ENCODE data around the gene ABHD10.

Gene ABHD10

DNA sequence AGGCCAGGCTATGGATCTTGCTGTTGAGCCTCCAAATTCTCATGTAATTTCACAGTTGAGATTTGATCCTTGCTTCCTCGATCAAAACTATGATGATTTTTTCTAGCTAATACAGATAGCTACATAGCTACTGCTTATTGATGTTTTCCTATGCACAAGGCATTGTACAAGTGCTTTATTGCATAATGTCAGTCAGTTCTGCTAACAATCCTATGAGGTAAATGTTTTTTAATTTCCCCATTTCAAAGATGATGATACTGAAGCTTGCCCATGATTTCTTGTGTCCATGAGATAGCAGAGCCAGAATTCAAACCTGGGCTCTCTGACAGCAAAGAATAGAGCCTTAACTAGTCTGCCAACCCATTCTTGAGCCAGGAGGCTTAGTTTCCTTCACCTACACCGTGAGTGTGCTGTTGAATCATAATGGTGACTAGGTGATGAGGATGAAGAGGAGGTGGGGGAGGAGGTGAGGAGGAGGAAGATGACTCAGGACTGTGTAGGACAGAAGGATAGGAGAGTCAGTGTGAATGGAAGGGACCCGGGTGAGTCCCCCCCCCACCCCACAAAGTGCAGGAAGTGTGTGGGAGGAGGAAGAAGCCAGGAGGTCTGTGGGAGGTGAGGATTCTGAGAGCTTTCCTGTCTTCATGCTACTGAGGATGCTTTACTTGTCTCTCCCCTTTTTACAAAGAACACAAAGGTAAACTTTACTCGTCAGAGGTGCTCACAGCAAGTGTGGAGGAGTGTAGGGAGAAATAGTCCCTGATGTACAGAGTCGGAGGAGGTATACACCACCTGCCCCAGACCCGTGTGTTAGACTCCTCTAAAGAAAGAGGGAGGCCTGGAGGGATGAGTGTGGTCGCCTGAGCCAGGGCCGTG lies 23.5 kb downstream of the ABHD10 start:
- peak; percentile 57 for DNase-seq

DNA sequence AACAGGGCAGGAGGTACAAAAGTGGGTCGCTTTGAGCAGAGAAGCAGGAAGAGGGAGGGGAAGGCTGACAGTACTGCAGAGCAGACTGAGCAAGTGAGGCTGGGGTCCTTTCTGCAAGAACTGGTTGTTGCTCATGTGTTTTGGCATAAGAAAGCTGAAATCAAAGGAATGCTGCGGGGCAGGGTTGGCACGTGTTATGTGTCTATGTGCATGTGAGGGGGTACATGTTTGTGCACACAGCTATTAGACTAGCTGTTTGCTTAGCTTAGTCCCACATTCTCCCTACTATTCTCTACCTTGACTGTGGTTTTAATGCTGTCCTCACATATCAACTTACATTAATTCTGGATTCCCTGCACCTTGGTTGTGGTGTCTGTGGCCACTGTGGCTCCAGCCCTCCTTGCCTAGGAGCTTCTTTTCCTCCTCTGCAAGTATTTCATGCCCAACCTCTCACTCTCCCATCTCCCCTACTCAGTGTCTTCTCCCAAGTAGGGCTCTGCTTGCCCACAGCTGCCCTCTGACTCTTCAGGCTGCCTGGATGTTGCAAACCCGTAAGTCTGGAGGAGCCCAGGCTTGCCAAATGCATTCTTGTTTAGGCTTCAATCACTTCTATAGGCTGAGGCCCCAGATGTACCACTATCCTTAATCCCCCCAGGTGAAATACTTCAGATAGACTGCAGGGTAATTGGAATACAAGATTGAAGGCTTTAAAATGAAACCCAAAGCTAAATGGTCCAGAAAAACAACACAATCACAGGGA lies 24.7 kb downstream of the ABHD10 start:
- DNase-seq: no peak

DNA sequence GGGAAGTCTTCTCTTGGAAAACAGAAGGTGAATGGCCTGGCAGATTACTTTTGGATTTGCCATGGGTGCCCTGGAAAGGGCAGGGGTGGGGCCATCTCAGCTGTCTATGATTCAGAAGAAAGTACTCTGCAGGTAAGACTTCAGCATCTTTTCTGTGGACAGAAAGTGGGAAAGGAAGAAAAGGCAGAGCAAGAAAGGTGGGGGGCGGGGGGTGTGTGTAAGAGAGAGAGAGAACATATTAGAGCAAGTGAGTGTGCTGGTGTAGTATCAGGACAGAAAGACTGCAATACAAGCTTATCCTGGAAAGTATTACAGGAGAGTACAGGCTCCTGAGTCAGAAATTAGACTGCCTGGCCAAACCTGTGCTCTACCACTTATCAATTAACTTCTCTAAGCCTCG lies 25.4 kb downstream of the ABHD10 start:
- no peak for DNase-seq

DNA sequence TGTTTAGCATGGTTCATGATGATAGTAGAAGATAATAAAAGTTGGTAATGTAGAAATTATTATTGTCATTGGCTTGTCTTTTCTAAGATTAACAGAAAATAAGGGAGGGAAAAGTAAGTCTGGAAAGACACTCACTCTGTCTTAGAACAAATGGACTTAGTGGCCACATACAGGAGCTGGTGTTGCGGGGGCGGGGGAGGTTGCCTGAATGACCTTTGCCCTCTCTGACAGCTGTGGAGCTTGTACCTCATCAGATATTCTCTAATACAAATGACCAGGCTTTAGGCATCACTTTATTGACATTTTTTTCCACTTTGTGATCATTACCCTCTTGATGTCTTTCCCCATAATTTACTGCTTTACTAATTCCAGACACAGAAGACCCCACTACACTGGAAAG lies 25.8 kb downstream of the ABHD10 start:
- DNase-seq: no peak

DNA sequence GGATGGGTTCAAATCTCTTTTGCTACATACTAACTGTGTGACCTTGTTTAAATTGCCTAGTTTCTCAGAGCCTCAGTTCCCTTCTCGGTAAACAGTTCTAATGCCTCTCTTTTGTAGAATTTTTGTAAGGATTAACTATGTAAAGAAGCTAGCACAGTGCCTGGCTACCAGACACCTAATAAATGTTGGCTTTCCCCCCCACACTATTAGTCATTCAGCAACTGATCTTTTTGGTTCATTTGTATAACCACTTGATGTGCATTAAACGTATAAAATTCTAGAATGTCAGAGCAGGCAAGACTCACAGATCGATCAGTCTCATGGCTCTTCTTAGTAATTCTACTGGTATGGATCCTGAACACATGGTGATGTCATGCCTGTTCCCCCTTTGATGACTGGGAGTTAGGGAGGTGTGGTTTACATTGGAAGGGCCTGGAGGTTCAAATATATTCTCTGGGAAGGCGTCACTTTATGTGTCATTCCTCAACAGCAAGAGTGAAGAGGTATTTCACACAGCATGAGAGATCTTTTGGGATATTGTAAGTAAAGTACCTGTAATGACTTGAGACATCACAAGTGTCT lies 26.4 kb downstream of the ABHD10 start:
- peak; percentile 55 for DNase-seq

DNA sequence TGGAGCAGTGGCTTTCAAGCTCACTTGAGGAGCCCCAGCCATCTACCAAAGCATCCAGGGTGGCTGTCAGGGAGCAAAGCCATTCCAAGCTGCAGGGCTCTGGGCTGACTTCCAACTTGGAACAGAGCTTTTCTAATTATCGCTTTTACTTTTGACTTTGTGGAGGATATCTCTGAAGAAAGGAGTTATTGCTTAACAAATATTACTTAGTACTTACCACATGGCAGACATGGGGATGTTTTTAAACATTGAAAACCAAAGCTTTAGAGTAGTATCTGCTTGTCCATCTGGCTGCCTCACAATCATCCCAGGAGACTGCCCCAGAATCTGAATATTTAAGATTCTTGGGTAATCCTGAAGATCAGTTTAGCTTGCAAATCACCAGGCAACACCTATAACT lies 28.8 kb downstream of the ABHD10 start:
- DNase-seq: peak; percentile 87

DNA sequence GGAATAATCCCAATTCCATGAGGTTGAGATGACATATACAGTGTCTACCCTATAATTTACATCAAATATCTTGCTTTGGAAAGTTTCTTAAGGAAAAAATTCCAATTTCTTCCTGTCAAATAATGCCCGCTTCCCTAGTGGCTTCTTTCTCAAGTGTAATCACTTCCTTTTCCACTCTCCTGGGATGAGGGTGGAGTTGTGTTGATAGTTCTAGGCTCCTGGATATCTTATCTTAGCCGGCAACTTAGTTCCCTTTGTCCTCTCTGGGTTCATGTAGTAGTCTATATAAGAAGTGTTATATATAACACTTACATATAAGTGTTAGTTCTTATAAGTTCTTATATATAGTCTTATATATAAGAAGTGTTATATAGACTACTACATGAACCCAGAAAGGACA lies 30.8 kb downstream of the ABHD10 start:
- DNase-seq: no peak

DNA sequence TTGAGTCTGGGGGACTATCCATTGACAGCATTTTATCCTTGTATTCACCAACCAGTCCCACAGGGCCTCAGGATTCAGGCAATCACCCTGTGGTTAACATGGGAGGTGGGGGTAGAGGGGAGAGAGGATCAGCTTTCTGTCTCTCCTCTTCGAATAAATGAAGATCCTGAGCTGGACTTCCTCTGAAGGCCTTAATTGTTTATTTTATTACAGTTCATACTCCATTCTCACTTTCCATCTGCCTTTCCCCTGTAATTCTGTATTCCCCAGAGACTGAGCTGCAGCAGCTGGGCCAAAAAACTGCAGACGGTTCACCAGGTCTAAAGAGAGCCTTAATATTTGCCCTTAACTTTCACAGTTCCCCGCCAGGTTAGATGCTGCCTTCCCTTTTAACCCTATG lies 31.8 kb downstream of the ABHD10 start:
- DNase-seq: no peak

DNA sequence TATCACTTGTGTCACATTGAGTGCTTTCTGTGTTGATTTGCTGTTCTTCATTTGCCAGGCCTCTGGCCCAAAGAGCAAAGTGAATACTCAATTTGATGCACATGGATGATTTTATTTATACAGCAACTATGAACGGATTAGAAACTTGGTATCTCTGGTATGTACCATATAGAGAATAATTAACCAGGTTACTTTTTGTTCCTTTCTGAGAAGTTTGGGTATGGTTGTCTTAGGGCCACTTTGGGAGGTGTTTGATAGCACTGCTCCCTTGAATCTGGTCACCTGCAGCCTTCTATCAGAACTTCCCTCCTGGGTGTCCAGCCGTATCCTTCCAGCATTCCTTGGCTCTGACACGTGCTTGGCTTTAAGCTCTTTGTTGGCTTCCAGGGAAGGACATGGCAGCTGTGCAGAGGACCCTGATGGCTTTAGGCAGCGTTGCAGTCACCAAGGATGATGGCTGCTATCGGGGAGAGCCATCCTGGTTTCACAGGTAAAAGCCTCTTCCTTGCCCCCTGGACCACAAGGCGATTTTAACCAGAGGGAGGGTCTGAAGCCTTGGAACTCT lies 32.6 kb downstream of the ABHD10 start:
- DNase-seq: no peak

DNA sequence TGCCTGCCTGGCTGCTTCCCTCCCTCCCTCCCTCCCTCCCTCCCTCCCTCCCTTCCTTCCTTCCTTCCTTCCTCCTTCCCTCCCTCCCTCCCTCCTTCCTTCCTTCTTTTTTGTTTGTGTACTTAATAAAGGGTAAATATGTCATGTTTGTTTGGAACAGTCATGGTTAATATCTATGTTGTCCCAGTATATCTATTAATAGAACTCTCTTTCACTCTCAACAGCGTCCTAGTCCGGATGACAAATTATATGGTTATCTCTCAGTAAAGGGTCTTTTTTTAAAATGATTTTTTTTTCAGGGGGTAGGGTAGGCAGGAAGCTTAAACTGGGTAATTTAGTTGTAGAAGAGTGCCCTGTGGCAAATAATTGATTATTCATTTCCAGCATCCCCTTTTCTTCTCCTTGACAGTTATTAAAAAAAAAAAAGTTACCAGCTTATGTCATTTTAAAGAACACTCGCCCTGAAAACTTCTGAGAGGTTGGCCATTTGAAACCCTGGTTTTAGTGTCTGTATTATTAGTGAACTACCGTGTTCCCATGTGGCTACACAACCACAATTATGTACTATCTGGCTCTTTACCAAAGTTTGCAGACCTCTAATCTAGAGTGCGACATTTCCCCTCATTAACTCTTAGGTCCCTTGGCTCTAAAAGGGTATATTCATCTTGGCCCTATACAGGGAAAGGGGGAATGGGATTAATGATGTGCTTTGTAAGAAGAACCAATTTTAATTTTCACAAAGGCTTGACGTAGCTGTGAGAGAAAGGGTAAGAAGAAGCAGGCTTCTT lies 33.6 kb downstream of the ABHD10 start:
- peak; percentile 28 for DNase-seq

DNA sequence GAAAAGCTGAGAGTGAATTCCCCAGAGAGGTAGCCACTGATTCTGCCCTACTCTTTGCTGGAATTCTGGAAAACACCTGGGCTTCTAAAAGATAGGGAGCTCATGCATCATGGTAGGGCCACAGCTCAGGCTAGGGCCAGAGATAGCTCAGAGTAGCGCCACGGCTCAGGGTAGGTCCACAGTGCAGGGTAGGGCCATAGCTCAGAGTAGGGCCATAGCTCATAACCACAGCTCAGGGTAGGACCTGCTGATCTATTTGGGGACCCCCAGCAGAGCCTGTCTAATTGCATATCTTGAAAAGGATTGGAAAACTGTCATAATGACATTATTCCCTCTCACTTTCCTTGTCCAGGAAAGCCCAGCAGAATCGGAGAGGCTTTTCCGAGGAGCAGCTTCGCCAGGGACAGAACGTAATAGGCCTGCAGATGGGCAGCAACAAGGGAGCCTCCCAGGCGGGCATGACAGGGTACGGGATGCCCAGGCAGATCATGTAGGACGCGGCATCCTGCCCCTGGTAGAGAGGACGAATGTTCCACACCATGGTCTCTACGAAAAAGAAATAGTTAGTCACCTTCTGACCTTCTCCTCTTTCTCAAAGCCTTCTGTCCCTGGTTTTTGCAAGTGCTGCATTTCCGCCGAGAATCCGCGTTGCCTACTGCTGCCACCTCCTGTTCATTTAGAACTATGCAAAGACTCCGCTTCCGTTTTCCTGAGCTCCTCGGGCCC lies 34.4 kb downstream of the ABHD10 start:
- DNase-seq: peak; percentile 70

DNA sequence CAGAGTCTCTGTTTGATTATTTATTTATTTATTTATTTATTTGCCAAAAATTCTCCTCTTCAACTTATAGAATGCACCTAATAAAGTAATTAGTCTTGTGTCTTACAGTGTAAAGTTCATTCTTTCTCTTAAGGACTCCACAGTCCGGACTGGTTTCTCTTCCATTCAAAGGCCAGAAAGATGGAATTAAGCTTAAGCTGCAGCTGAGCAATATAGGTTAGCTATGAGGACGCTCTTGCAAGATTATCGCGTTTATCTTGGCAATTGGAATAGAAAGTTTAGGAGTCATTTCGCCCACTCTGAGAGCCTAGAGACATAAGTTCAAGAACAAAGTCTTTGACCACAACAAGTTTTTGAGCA lies 34.9 kb downstream of the ABHD10 start:
- DNase-seq: no peak

DNA sequence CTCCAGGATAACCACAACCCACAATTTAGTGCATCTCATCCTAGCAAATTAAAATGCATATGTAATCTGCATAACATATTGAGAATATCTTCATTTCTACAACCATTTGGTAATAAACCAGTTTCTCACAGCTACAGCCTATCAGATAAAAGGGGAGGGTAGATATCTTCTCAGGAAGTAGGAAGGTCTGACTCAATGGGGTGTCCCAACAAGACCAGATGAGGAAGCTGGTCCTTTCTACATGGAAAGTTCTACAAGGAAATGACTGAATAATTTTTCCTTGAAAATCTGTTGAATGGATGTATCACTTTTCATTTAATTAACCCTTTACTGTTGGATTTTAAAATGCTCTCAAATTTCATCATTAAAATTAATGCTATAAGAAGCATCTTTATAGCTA lies 38.3 kb downstream of the ABHD10 start:
- no peak for DNase-seq

DNA sequence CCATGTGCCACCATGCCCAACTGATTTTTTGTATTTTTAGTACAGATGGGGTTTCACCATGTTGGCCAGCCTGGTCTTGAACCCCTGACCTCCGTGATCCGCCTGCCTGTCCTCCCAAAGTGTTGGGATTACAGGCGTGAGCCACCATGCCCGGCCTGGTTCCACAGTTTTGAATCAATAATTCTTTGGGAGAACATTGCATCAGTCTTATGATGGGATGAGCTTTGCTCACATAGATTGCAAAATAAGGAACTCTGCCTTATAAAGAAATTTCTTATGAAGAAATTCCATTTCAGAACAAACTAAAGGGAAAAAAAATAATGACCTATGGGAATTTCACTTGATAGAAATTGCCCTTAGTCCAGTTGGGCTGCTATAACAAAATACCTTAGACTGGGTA lies 39.9 kb downstream of the ABHD10 start:
- no peak for DNase-seq

DNA sequence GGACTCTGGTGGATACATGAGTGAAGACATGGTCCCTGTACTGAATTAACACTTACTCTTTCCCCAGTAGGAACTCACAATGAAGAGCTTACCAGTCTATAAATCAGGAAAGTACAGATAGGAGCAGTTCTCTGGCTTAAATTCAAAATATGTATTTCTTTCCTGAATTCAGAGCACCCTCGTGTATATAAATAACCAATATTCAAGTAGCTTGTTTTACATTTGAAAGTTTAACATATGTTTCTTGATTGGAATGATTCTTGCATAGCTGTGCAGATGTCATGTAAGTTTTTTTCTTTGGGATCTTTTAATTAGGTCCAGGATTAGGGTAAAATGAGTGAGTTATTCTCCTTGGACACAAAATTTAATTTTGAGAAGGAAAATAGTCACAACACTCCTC lies 40.9 kb downstream of the ABHD10 start:
- DNase-seq: no peak

DNA sequence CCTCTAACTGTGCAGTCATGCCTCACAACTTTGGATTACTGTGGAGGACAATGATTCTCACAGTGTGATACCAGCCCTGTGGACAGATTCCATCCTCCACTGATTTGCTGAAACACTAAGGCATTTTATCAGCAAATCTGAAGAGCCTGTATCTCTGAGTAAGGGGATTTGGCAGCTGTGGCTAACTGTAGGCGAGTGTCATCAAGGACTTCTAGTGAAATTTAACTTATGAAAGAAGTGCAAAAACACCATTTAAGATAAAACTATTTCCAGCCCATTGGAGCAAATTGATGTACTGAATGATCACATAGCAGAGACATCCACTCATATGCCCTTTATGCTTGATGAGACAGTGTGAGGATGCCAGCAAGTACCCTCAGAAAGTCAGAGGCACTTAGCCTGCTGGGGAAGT lies 41.9 kb downstream of the ABHD10 start:
- DNase-seq: no peak

DNA sequence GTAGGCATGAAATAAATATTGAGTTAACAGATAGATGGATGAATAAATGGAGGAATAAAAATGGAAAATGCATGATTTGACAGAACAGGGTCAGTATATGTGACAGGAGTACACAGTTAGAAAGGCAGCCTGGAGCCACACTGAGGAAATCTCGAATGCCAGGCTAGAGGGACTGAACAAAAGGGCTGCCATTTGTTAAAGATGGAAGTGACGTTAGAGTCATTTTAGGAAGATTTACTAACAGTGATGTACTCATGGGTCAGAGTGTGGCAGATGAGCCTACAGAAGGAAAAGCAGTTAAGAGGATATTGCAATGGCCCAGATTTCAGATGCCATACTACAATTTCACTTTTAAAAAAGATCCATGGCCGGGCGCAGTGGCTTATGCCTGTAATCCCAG lies 48.3 kb downstream of the ABHD10 start:
- no peak for DNase-seq

DNA sequence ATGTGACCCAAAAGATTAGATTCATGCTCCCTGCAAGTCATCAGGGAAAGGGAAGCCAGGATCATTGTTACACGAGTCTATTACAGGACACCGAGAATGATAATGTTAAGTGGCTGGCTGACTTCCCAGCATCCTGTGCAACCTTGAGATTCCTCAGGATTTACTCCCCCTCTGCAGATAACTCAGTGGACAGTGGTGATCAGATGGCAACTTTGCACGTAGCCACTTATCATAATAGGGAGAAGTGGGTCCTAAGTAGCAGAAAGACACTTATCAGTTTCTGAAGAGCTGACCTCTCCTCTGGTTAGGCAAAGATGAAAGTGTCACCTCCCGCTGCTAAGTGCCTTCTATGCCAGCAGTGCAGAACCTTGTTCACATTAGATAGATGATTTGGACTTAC lies 49.0 kb downstream of the ABHD10 start:
- no peak for DNase-seq

DNA sequence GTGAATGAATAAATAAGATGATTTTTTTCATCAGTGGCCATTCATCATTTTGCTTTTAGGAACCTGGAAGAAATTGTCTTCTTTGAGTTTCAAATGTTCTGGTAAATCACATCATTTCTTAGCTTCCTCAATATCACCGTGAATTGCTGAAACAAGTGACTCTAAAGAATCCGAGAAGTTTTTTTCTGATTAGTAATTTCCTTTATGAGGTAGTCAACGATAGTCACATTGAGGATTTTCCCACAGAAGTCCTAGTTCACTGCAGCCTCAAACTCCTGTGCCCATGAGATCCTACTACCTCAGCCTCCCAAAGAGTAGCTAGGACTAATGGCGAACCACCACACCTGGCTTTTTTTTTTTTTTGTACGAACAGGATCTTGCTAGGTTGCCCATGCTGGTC lies 52.1 kb downstream of the ABHD10 start:
- no peak for DNase-seq

DNA sequence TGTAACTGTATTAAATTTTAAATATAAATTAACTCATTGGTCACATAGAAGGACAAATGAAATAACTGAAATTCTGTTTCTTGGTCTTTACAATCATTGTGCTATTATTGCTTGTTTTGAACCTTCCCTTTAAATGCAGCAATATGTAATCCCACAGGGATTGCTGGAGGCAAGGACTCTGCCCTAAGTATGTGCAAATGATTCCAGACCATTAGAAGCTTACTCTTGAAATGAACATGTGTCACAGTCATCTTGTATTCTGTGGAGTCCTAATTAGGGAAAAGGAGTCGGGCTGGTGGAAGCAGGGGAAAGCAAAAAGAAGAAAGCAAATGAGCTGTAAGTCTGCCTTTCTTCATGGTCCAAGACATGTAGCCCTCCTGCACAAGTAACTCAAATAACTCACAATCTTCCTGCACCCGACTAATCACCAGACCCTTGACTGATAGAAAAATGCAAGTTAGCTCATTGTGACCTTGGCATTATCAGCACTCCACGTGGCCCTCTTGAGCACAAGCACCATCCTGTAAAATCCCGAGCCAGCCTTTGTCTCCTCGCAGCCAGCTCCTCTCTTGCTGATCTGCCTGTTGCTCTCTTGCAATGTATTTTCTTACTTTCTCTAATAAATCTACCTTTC lies 53.4 kb downstream of the ABHD10 start:
- DNase-seq: no peak

DNA sequence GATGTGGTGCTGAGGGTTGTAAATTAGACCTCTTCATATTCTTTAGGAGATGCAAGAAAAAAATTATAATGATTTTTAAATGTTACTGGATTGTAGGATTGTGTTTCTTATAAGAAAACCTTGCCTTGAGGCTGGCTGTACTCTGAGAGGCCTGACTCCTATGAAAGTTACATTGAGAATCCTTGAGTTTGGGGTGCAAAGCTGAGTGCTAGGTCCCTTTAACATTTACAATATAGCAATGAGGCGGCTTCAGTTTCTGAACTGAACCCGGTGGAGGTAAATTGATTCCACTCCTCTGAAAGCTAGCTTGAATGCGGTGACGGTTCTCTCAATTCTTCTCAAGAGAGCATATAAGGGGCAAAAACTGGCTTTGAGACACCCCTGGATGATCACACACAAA lies 55.6 kb downstream of the ABHD10 start, which contains the start of gene TMPRSS7:
Gene TMPRSS7, plus strand, starts transcription at position 301 of the 400 bp plus-strand sequence. CDS start 110 bp downstream, outside the sequence.
- no peak for DNase-seq

DNA sequence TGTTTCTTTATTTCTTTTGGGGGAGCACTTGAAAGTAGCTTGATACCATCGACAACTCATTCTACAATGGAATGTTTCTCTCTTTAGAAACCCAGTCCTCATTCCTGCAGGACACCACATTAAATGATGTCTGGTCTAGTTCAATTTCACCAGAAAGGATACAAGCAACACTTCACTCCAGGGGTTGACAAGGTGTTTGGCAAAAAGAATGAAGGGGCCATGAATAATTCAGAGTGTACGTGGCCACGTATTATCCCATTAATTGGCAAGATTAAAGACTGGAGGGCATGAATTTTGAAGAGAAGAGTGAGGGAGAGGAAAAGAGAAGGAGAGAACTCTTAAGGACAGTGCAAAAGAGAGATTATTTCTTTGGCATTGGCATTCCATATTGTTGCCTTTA lies 56.4 kb downstream of the ABHD10 start:
- DNase-seq: no peak

Data from fibroblast of skin of right quadriceps (primary cell).